Transverse colon (tissue), 4 donors: Measurements from ENCODE around the gene EME2.

Source experiments
- CTCF ChIP-seq, 5 experiments: fragments of 200-600 bp in 3 of 5; fragments of 450-650 bp in 2 of 5; sonication (generic) in 3 of 5; IDR thresholded peaks; 1 replicate in 2 of 5; 2 replicates in 3 of 5; pipeline ENCODE4 v1.5.1; 2016 to 2017; ENCODE audit warnings: antibody characterized with exemption in 5 of 5, inconsistent platforms in 3 of 5, mild to moderate bottlenecking in 2 of 5, moderate library complexity in 1 of 5
- EP300 ChIP-seq: sonication (generic); formaldehyde crosslinking; IDR thresholded peaks from one replicate; pipeline ENCODE4 v1.6.1; 2017; ENCODE audit warnings: antibody characterized with exemption, low read depth
- POLR2AphosphoS5 ChIP-seq, 3 donors: sonication (generic); formaldehyde crosslinking; IDR thresholded peaks; one replicate each; pipeline ENCODE4 v1.6.1; 2016; ENCODE audit warnings: antibody characterized with exemption in 3 of 3

DNA sequence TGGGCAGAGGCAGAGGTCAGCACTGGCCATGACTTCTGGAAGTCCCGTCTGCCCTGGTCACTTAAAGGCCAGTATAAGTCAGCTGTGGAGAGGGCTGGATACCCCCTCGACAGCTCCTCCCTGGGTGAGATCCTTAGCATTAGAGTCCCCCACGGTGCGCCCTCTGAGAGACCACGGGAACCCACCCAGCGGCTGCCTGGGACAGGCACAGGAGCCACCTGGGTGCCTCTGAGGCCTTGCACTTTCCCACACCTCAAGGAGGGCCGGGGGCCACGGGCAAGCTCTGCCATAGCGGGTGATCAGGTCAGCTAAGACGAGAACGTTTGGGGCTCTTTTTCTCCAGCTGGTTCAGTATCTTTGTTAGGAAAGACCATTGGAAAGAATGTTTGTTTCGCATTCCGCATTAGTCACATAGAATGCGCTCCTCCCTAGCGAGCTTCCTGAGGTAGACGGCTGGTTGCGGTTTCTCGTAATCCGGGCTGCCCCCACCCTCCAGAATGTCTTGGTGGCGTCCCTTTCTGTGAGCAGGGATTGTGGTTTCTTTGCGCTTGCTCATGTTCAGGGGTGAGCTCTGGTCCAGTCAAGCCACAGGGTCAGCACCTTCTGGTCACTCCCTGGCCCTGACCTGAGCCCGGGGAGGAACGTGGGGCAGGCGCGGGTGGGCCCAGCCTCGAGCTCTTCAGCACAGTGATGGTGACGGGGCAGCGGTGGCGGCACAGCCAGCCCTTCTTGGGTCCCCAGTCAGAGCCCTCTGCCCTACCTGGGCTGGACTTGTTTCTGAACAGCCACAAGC is 26.5 kb upstream of the EME2 start:
- TF ChIP-seq CTCF (IDR thresholded peaks at IDR 0.05) (no peak), POLR2AphosphoS5 (IDR thresholded peaks at IDR 0.05) (no peak), EP300 (no peak)
